Measurements from ENCODE around the gene PLA2G12B.

GRCh38 chr10:72932259-72933015 lies 22.2 kb downstream of the PLA2G12B start:
- TF ChIP-seq, protein P1, sequence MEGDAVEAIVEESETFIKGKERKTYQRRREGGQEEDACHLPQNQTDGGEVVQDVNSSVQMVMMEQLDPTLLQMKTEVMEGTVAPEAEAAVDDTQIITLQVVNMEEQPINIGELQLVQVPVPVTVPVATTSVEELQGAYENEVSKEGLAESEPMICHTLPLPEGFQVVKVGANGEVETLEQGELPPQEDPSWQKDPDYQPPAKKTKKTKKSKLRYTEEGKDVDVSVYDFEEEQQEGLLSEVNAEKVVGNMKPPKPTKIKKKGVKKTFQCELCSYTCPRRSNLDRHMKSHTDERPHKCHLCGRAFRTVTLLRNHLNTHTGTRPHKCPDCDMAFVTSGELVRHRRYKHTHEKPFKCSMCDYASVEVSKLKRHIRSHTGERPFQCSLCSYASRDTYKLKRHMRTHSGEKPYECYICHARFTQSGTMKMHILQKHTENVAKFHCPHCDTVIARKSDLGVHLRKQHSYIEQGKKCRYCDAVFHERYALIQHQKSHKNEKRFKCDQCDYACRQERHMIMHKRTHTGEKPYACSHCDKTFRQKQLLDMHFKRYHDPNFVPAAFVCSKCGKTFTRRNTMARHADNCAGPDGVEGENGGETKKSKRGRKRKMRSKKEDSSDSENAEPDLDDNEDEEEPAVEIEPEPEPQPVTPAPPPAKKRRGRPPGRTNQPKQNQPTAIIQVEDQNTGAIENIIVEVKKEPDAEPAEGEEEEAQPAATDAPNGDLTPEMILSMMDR (IDR thresholded peaks at IDR 0.05; ENCODE audit: low read depth, low read length, poor library complexity, severe bottlenecking): no peak
- no peak for TF ChIP-seq EZH2phosphoT487 (IDR thresholded peaks at IDR 0.05; ENCODE audit: borderline replicate concordance, low read length)

All from DOHH2 (cell line).